ENCODE measurements around the gene YPEL3.

DNA sequence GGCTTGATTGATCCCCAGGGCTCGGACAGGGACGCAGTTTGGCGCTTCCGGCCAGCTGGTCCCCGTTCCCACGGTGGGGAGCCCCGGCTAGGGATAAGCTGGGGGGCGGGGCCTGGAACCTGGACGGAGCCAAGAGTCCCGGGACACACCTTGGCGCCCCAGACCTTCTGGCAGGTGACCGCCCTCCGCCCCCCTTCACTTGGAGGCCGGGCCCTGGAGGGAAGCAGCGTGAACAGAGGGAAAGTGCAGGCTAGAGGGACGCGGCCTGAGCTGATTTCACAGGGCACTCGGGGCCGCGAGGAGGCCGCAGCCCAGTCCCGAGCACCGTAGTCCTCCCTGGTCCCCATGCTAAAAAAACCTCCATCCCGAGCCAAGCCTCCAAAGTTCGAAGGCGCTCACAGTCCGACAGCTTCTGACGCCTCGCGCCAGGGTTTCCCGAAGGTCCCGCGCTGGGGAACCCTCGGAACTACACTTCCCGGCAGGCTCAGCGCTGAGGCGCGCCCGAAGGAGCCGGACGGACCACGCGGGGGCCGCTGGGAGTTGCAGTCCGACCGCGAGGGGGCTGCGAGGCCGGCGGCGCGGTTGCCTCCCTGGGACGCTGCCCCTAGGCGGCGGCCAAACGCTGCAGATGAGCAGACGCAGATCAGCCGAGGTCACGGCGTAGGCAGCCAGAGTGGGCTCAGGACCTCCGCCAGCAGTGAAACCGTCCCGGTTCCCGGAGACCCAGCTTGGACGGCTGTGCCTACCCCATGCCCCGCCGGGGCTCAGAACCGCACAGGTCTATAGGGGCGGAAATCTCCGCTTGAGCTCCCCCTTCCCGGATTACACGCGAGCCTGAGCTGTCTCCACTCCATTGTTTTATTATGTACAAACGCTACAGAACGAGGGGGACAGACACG lies 4.3 kb downstream of the YPEL3 start, which contains the start of gene TBX6:
- TF ChIP-seq, protein P1, sequence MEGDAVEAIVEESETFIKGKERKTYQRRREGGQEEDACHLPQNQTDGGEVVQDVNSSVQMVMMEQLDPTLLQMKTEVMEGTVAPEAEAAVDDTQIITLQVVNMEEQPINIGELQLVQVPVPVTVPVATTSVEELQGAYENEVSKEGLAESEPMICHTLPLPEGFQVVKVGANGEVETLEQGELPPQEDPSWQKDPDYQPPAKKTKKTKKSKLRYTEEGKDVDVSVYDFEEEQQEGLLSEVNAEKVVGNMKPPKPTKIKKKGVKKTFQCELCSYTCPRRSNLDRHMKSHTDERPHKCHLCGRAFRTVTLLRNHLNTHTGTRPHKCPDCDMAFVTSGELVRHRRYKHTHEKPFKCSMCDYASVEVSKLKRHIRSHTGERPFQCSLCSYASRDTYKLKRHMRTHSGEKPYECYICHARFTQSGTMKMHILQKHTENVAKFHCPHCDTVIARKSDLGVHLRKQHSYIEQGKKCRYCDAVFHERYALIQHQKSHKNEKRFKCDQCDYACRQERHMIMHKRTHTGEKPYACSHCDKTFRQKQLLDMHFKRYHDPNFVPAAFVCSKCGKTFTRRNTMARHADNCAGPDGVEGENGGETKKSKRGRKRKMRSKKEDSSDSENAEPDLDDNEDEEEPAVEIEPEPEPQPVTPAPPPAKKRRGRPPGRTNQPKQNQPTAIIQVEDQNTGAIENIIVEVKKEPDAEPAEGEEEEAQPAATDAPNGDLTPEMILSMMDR (IDR thresholded peaks at IDR 0.05) = peak; percentile 67 to 81
- TF ChIP-seq EP300 (IDR thresholded peaks at IDR 0.05) = no peak

Measured in suprapubic skin (tissue), 3 donors.